IPS-18c (cell line): Measurements from ENCODE around the gene KDM2B.

ENCODE experiments used
- H3K4me3 ChIP-seq: 2 replicates; pipeline ENCODE4 v1.7.0; 2013; ENCODE audit warnings: low read depth, mild to moderate bottlenecking, low read length, moderate library complexity; ENCODE audit not compliant: insufficient read depth
- H3K9me3 ChIP-seq: one replicate; pipeline ENCODE4 v1.6.1; 2013; ENCODE audit warnings: mild to moderate bottlenecking, low read length, moderate library complexity; ENCODE audit not compliant: control insufficient read depth, insufficient read depth

Gene KDM2B

GRCh38 chr12:121522971-121523370 is 57.9 kb downstream of the KDM2B start:
- peaks cover 2% of the 10 kb centered on the region for H3K9me3 ChIP-seq
- no peak overlapping the region for H3K4me3 ChIP-seq

- Histone ChIP-seq H3K9me3 (peaks cover 2% of the 10 kb centered on the region), H3K4me3 (no peak overlapping the region)
Observed at GRCh38 chr12:121520586-121521086, 60.2 kb downstream of the KDM2B start.

- H3K4me3 ChIP-seq: no peak overlapping the region
Observed at GRCh38 chr12:121520119-121520518, 60.7 kb downstream of the KDM2B start.

GRCh38 chr12:121519227-121519626 is 61.6 kb downstream of the KDM2B start:
- Histone ChIP-seq H3K4me3 (no peak overlapping the region), H3K9me3 (peaks cover 4% of the 10 kb centered on the region)

More at GRCh38 chr12:121520119-121520518, 60.7 kb downstream of the KDM2B start:
- H3K9me3 ChIP-seq: peaks cover 4% of the 10 kb centered on the region

- no peak overlapping the region for H3K4me3 ChIP-seq
- peaks cover 4% of the 10 kb centered on the region for H3K9me3 ChIP-seq
Observed at GRCh38 chr12:121518656-121519055, 62.2 kb downstream of the KDM2B start.

- Histone ChIP-seq H3K4me3 (0 out of 2 replicates have a peak overlapping the region, but pooled peaks have one; percentile 3), H3K9me3 (peaks cover 2% of the 10 kb centered on the region)
Observed at GRCh38 chr12:121516437-121517011, 64.3 kb downstream of the KDM2B start.

- Histone ChIP-seq H3K9me3 (peaks cover 2% of the 10 kb centered on the region), H3K4me3 (no peak overlapping the region)
Observed at GRCh38 chr12:121515615-121516014, 65.2 kb downstream of the KDM2B start.

- H3K9me3 ChIP-seq: peaks cover 2% of the 10 kb centered on the region
- no peak overlapping the region for H3K4me3 ChIP-seq
Observed at GRCh38 chr12:121514184-121514742, 66.6 kb downstream of the KDM2B start.

GRCh38 chr12:121513464-121514183 is 67.2 kb downstream of the KDM2B start:
- Histone ChIP-seq H3K4me3 (no peak overlapping the region), H3K9me3 (peaks cover 2% of the 10 kb centered on the region)

GRCh38 chr12:121512561-121512960 is 68.3 kb downstream of the KDM2B start:
- H3K9me3 ChIP-seq: peaks cover 2% of the 10 kb centered on the region
- H3K4me3 ChIP-seq: no peak overlapping the region

- peaks cover 2% of the 10 kb centered on the region for H3K9me3 ChIP-seq
Observed at GRCh38 chr12:121511916-121512315, 68.9 kb downstream of the KDM2B start.

GRCh38 chr12:121509339-121509738 is 71.5 kb downstream of the KDM2B start:
- H3K4me3 ChIP-seq: no peak overlapping the region
- H3K9me3 ChIP-seq: no peaks in the 10 kb centered on the region

More at GRCh38 chr12:121511916-121512315, 68.9 kb downstream of the KDM2B start:
- H3K4me3 ChIP-seq: no peak overlapping the region

- no peak overlapping the region for H3K4me3 ChIP-seq
- no peaks in the 10 kb centered on the region for H3K9me3 ChIP-seq
Observed at GRCh38 chr12:121508533-121508932, 72.3 kb downstream of the KDM2B start.

GRCh38 chr12:121507984-121508383 is 72.8 kb downstream of the KDM2B start:
- Histone ChIP-seq H3K4me3 (no peak overlapping the region), H3K9me3 (no peaks in the 10 kb centered on the region)

- Histone ChIP-seq H3K4me3 (no peak overlapping the region), H3K9me3 (no peaks in the 10 kb centered on the region)
Observed at GRCh38 chr12:121507245-121507644, 73.6 kb downstream of the KDM2B start.

- no peak overlapping the region for H3K4me3 ChIP-seq
Observed at GRCh38 chr12:121505513-121505912, 75.3 kb downstream of the KDM2B start.

GRCh38 chr12:121504505-121504904 is 76.3 kb downstream of the KDM2B start:
- no peak overlapping the region for H3K4me3 ChIP-seq

More at GRCh38 chr12:121505513-121505912, 75.3 kb downstream of the KDM2B start:
- no peaks in the 10 kb centered on the region for H3K9me3 ChIP-seq

GRCh38 chr12:121503395-121503794 is 77.4 kb downstream of the KDM2B start:
- no peak overlapping the region for H3K4me3 ChIP-seq
- no peaks in the 10 kb centered on the region for H3K9me3 ChIP-seq

More at GRCh38 chr12:121504505-121504904, 76.3 kb downstream of the KDM2B start:
- no peaks in the 10 kb centered on the region for H3K9me3 ChIP-seq
